ENCODE results near the gene MIOX. TPM values are rescaled to one million over a fixed set of nuclear protein-coding genes. Genes with fewer than 3 reads are reported as not detected.

Gene MIOX
- total RNA-seq, 4 donors from 2014 or later: not detected

- DNase-seq: no peak
- Histone ChIP-seq H3K9me3 (no peaks in the 10 kb centered on the region), H3K4me1 (no peaks in the 10 kb centered on the region), H3K36me3 (peaks cover 0 to 24% of the 10 kb centered on the region in 2 donors), H3K27me3 (no peaks in the 10 kb centered on the region), H3K27ac (no peak overlapping the region), H3K4me3 (no peak overlapping the region)
- intact Hi-C loops (cut with DNase I; ENCODE audit: low total_unique reads) (no loop called here), in situ Hi-C loops (cut with MboI; ENCODE audit: low sequenced_read_pairs in 4 of 4) (no loop called here)
- TF ChIP-seq CTCF (IDR thresholded peaks at IDR 0.05 in 4 of 5, conservative IDR thresholded peaks at IDR 0.05 in 1 of 5) (no peak), POLR2A (IDR thresholded peaks at IDR 0.05) (no peak)
- no peak for ATAC-seq
These were observed 38.8 kb upstream of the MIOX start for GRCh38 chr22:50447576-50448551.

GRCh38 chr22:50452649-50453048, 34.0 kb upstream of the MIOX start:
- Histone ChIP-seq H3K36me3 (peaks cover 0 to 48% of the 10 kb centered on the region in 2 donors), H3K27ac (no peak overlapping the region), H3K4me1 (no peaks in the 10 kb centered on the region), H3K27me3 (no peaks in the 10 kb centered on the region), H3K4me3 (no peak overlapping the region), H3K9me3 (no peaks in the 10 kb centered on the region)
- no peak for DNase-seq
- no peak for ATAC-seq
- intact Hi-C loops (cut with DNase I; ENCODE audit: low total_unique reads): no loop called here
- TF ChIP-seq CTCF (IDR thresholded peaks at IDR 0.05 in 4 of 5, conservative IDR thresholded peaks at IDR 0.05 in 1 of 5) (no peak), POLR2A (IDR thresholded peaks at IDR 0.05) (no peak)
- in situ Hi-C loops (cut with MboI; ENCODE audit: low sequenced_read_pairs in 4 of 4): no loop called here

- intact Hi-C loops (cut with DNase I; ENCODE audit: low total_unique reads) (no loop called here), in situ Hi-C loops (cut with MboI; ENCODE audit: low sequenced_read_pairs in 4 of 4) (no loop called here)
- Histone ChIP-seq H3K9me3 (no peaks in the 10 kb centered on the region), H3K4me1 (no peaks in the 10 kb centered on the region), H3K36me3 (peaks cover 0 to 60% of the 10 kb centered on the region in 2 donors), H3K4me3 (no peak overlapping the region), H3K27ac (no peak overlapping the region), H3K27me3 (no peaks in the 10 kb centered on the region)
- no peak for ATAC-seq
- no peak for DNase-seq
- TF ChIP-seq POLR2A (IDR thresholded peaks at IDR 0.05) (no peak), CTCF (IDR thresholded peaks at IDR 0.05 in 4 of 5, conservative IDR thresholded peaks at IDR 0.05 in 1 of 5) (no peak)
These were observed 32.0 kb upstream of the MIOX start for GRCh38 chr22:50454556-50455075.

GRCh38 chr22:50455201-50455600, 31.5 kb upstream of the MIOX start:
- no peak overlapping the region for H3K4me3 ChIP-seq
- ATAC-seq: no peak
- TF ChIP-seq CTCF (IDR thresholded peaks at IDR 0.05 in 4 of 5, conservative IDR thresholded peaks at IDR 0.05 in 1 of 5) (no peak), POLR2A (IDR thresholded peaks at IDR 0.05) (no peak)
- H3K36me3 ChIP-seq: peaks cover 0 to 66% of the 10 kb centered on the region in 2 donors
- no peaks in the 10 kb centered on the region for H3K9me3 ChIP-seq
- no peaks in the 10 kb centered on the region for H3K27me3 ChIP-seq
- intact Hi-C loops (cut with DNase I; ENCODE audit: low total_unique reads) (no loop called here), in situ Hi-C loops (cut with MboI; ENCODE audit: low sequenced_read_pairs in 4 of 4) (no loop called here)
- H3K4me1 ChIP-seq: no peaks in the 10 kb centered on the region
- no peak overlapping the region for H3K27ac ChIP-seq
- no peak for DNase-seq
